Calu3 (cell line): Measurements from ENCODE around the gene SLC66A3. TPM values are rescaled to one million over a fixed set of nuclear protein-coding genes. Genes with fewer than 3 reads are reported as not detected.

Source experiments
- BruUV-seq: library from RNA; stranded (reverse); fragments of 400-500 nt; replicated peaks from 2 replicates; lab custom pipeline; 2021; lab: Mats Ljungman, UMichigan
- CTCF ChIA-PET: fragments of 300-600 bp; sonication (Branson Sonifier 250); formaldehyde crosslinking; loops from one replicate; lab custom pipeline; 2022; ENCODE audit warnings: antibody characterized with exemption; lab: Charles Lee
- DNase-seq: peaks from one replicate; pipeline ENCODE4 v3.0.0; 2022
- H3K27ac Mint-ChIP-seq: one replicate; pipeline ENCODE4 v1.8.0; 2022; ENCODE audit warnings: mixed read lengths; ENCODE audit not compliant: unreplicated experiment
- H3K27me3 Mint-ChIP-seq: one replicate; pipeline ENCODE4 v1.8.0; 2022; ENCODE audit warnings: mixed read lengths; ENCODE audit not compliant: unreplicated experiment
- H3K36me3 Mint-ChIP-seq: one replicate; pipeline ENCODE4 v1.8.0; 2022; ENCODE audit warnings: mild to moderate bottlenecking, moderate library complexity, mixed read lengths; ENCODE audit not compliant: insufficient read depth, unreplicated experiment
- H3K4me1 Mint-ChIP-seq: one replicate; pipeline ENCODE4 v1.8.0; 2022; ENCODE audit warnings: mild to moderate bottlenecking, low read depth, mixed read lengths; ENCODE audit not compliant: unreplicated experiment
- H3K4me3 Mint-ChIP-seq: one replicate; pipeline ENCODE4 v1.8.0; 2022; ENCODE audit warnings: mild to moderate bottlenecking, low read depth, moderate library complexity, mixed read lengths; ENCODE audit not compliant: unreplicated experiment
- H3K9me3 Mint-ChIP-seq: one replicate; pipeline ENCODE4 v1.8.0; 2022; ENCODE audit warnings: low read depth, mixed read lengths; ENCODE audit not compliant: unreplicated experiment
- intact Hi-C: fragments of 100-400 bp; cut with micrococcal nuclease; formaldehyde crosslinking; loops from one replicate; pipeline ENCODE4 v1.10.0; 2022; ENCODE audit not compliant: unreplicated experiment
- total RNA-seq: library from RNA; stranded (reverse); gene quantifications from 2 replicates; pipeline ENCODE4 v1.2.3, GENCODE V29; 2022
- TF ChIP-seq, protein P1 (sequence below): fragments of 200-600 bp; IDR thresholded peaks from one replicate; pipeline ENCODE4 v1.8.0; 2022; ENCODE audit warnings: antibody characterized with exemption; ENCODE audit not compliant: unreplicated experiment

The SLC66A3 gene
- total RNA-seq, 1 experiment from 2014 or later: 13.5 TPM

DNA sequence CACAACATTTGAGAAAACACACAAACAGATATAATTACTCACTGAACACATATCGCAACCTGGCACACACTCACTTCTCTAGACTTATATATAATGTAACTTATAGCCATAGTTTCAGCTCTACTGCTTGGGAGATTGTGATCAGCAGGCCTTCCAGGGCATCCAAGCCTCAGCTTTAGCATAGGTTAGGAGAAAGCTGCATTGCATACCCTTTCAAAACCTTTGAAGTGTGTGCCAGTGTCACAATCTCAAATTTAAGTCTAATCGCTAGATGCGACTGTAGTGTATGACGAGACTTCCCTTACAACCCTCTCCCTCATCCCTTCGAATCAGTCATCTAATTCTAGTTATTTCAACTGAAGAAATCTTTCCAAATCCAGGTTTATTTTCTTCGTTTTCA, 30.9 kb downstream of the SLC66A3 start:
- no peak overlapping the region for H3K27ac Mint-ChIP-seq
- no TSS peak for BruUV-seq
- no peak overlapping the region for H3K4me3 Mint-ChIP-seq
- TF ChIP-seq, protein P1, sequence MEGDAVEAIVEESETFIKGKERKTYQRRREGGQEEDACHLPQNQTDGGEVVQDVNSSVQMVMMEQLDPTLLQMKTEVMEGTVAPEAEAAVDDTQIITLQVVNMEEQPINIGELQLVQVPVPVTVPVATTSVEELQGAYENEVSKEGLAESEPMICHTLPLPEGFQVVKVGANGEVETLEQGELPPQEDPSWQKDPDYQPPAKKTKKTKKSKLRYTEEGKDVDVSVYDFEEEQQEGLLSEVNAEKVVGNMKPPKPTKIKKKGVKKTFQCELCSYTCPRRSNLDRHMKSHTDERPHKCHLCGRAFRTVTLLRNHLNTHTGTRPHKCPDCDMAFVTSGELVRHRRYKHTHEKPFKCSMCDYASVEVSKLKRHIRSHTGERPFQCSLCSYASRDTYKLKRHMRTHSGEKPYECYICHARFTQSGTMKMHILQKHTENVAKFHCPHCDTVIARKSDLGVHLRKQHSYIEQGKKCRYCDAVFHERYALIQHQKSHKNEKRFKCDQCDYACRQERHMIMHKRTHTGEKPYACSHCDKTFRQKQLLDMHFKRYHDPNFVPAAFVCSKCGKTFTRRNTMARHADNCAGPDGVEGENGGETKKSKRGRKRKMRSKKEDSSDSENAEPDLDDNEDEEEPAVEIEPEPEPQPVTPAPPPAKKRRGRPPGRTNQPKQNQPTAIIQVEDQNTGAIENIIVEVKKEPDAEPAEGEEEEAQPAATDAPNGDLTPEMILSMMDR: no peak
- H3K36me3 Mint-ChIP-seq: no peaks in the 10 kb centered on the region
- H3K9me3 Mint-ChIP-seq: no peaks in the 10 kb centered on the region
- H3K27me3 Mint-ChIP-seq: no peaks in the 10 kb centered on the region
- H3K4me1 Mint-ChIP-seq: no peaks in the 10 kb centered on the region
- CTCF ChIA-PET: no interaction called here
- intact Hi-C loops: no loop called here
- DNase-seq: no peak

DNA sequence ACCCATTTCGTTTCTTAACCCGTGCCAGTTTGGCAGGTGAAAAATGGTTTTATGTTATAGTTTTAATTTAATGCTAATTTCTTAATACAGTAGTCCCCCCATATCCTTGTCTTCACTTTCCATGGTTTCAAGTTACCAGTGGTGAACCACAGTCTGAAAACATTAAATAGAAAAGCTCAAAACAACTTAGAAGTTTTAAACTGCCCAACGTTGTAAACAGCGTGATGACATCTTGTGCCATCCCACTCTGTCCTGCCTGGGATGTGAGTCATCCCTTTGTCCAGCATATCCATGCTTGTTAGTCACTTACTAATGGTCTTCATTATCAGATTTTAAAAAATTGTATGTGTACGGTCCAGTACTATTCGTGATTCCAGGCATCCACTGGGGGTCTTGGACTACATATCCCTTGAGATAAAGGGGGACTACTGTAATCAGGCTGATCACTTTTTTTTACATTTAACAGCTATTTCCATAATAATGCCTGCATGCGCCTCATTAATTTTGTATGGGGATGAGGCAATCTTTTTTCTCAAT, 31.9 kb downstream of the SLC66A3 start:
- TF ChIP-seq, protein P1: no peak
- DNase-seq: no peak
- H3K9me3 Mint-ChIP-seq: no peaks in the 10 kb centered on the region
- no peak overlapping the region for H3K27ac Mint-ChIP-seq
- no peaks in the 10 kb centered on the region for H3K4me1 Mint-ChIP-seq
- no peak overlapping the region for H3K4me3 Mint-ChIP-seq
- intact Hi-C loops: no loop called here
- no peaks in the 10 kb centered on the region for H3K27me3 Mint-ChIP-seq
- no TSS peak for BruUV-seq
- CTCF ChIA-PET: no interaction called here
- no peaks in the 10 kb centered on the region for H3K36me3 Mint-ChIP-seq

DNA sequence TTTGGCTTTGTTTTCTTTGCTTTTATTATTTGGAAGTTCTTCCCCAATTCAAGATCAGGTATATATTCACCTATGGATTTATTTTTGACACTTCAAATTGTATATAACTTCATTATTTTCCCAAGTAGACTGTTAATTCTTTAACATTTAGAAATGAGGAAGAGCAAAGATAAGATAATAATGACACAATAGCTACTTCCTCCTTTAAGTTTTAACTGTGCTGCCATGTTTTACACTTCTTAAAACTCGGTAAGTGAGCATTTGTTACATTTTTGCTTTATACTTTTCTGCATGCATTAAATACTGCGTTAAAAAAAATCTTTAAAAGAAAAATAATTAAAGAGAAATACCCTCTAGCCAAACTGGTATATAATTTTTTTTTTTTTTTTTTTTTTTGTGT, 32.5 kb downstream of the SLC66A3 start:
- Mint-ChIP-seq H3K27ac (no peak overlapping the region), H3K36me3 (no peaks in the 10 kb centered on the region), H3K4me3 (no peak overlapping the region), H3K9me3 (no peaks in the 10 kb centered on the region), H3K27me3 (no peaks in the 10 kb centered on the region), H3K4me1 (no peaks in the 10 kb centered on the region)
- no peak for DNase-seq
- intact Hi-C loops: no loop called here
- BruUV-seq: no TSS peak
- CTCF ChIA-PET: no interaction called here
- TF ChIP-seq, protein P1: no peak

DNA sequence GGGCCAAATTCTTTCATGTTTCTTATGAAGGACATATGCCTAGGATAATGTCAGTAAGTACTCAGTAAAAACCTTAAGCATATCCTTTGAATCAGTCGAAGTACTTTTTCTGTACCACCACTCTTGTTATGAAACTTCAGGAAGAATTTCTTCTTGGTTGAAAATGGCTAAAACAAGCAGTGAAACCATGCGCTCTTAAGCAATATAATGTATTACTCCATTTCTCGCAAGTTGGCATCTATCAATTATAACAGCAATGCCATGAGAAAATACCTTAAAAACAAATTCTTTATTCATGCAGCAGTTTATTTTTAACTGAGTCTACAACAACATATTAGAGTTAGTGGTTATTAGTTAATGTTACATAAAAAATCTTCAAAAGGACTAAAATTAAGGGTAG, 41.0 kb downstream of the SLC66A3 start:
- TF ChIP-seq, protein P1: no peak
- Mint-ChIP-seq H3K36me3 (no peaks in the 10 kb centered on the region), H3K27me3 (no peaks in the 10 kb centered on the region)

More for the DNA sequence above, 41.0 kb downstream of the SLC66A3 start:
- intact Hi-C loops: no loop called here
- no peak overlapping the region for H3K4me3 Mint-ChIP-seq
- H3K27ac Mint-ChIP-seq: no peak overlapping the region
- BruUV-seq: no TSS peak
- no peaks in the 10 kb centered on the region for H3K9me3 Mint-ChIP-seq
- no peaks in the 10 kb centered on the region for H3K4me1 Mint-ChIP-seq
- DNase-seq: no peak
- CTCF ChIA-PET: no interaction called here
